Body of pancreas (tissue), 4 donors: ENCODE measurements around the gene TENM4.

ENCODE experiments used
- POLR2A ChIP-seq, 3 donors: fragments of 450-650 bp; IDR thresholded peaks; one replicate each; pipeline ENCODE4 v1.6.1; 2016; ENCODE audit warnings: antibody characterized with exemption in 3 of 3, mild to moderate bottlenecking in 2 of 3
- TF ChIP-seq, protein P1 (sequence below), 7 experiments: fragments of 450-650 bp in 4 of 7; fragments of 200-600 bp in 3 of 7; sonication (generic) in 3 of 7; IDR thresholded peaks; one replicate each; pipeline ENCODE4 v1.5.1; 2016 to 2019; ENCODE audit warnings: antibody characterized with exemption in 7 of 7

DNA sequence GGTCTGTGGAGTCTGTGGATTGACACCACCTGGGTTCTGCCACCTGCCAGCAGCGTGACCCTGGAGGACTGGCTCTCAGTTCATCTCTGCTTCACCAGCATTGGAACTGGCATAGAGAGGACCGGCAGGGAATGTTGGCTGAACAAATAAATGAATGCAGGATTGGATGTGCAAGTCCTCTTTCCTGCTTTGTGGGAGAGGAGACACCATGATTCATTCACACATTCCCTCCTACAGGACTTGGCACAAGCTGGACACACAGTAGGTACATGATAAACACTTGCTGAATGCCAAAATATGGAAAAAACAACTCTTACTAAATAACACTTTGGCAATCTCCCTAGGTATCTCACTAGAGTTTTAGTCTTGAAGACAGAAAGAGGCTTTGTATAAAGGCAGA is 749.6 kb downstream of the TENM4 start:
- TF ChIP-seq, protein P1, sequence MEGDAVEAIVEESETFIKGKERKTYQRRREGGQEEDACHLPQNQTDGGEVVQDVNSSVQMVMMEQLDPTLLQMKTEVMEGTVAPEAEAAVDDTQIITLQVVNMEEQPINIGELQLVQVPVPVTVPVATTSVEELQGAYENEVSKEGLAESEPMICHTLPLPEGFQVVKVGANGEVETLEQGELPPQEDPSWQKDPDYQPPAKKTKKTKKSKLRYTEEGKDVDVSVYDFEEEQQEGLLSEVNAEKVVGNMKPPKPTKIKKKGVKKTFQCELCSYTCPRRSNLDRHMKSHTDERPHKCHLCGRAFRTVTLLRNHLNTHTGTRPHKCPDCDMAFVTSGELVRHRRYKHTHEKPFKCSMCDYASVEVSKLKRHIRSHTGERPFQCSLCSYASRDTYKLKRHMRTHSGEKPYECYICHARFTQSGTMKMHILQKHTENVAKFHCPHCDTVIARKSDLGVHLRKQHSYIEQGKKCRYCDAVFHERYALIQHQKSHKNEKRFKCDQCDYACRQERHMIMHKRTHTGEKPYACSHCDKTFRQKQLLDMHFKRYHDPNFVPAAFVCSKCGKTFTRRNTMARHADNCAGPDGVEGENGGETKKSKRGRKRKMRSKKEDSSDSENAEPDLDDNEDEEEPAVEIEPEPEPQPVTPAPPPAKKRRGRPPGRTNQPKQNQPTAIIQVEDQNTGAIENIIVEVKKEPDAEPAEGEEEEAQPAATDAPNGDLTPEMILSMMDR (IDR thresholded peaks at IDR 0.05), result no peak
- TF ChIP-seq POLR2A (IDR thresholded peaks at IDR 0.05), result no peak
